GM23248 (cell line): Measurements from ENCODE around the gene CDIP1. TPM values are rescaled to one million over a fixed set of nuclear protein-coding genes. Genes with fewer than 3 reads are reported as not detected.

ENCODE experiments used
- DNase-seq: peaks from one replicate; pipeline ENCODE4 v3.0.0-alpha.2; 2015
- H2AFZ ChIP-seq: fragments of 200-600 bp; sonication (generic); 2 replicates; pipeline ENCODE4 v1.6.1; 2016; ENCODE audit warnings: antibody characterized with exemption
- H3F3A ChIP-seq: fragments of 200-600 bp; sonication (generic); 2 replicates; pipeline ENCODE4 v1.6.1; 2016; ENCODE audit warnings: mild to moderate bottlenecking, antibody characterized with exemption, mixed run types; ENCODE audit not compliant: insufficient read depth
- H3K27ac ChIP-seq: fragments of 200-600 bp; sonication (generic); 2 replicates; pipeline ENCODE4 v1.5.1; 2016; ENCODE audit warnings: mild to moderate bottlenecking
- H3K27me3 ChIP-seq: fragments of 200-600 bp; sonication (generic); replicated peaks from 2 replicates; pipeline ENCODE4 v1.6.1; 2016; ENCODE audit warnings: mild to moderate bottlenecking; ENCODE audit not compliant: insufficient read depth
- H3K36me3 ChIP-seq: fragments of 200-600 bp; sonication (generic); 2 replicates; pipeline ENCODE4 v1.6.1; 2016; ENCODE audit warnings: low read depth, mild to moderate bottlenecking
- H3K4me1 ChIP-seq: fragments of 200-600 bp; sonication (generic); 2 replicates; pipeline ENCODE4 v1.6.1; 2016; ENCODE audit warnings: mild to moderate bottlenecking; ENCODE audit not compliant: insufficient read depth
- H3K4me2 ChIP-seq: fragments of 200-600 bp; sonication (generic); one replicate; pipeline ENCODE4 v1.6.1; 2016; ENCODE audit warnings: mild to moderate bottlenecking; ENCODE audit not compliant: unreplicated experiment
- H3K4me3 ChIP-seq: fragments of 200-600 bp; sonication (generic); 2 replicates; pipeline ENCODE4 v1.5.1; 2016; ENCODE audit warnings: mild to moderate bottlenecking
- H3K79me2 ChIP-seq: fragments of 200-600 bp; sonication (generic); 2 replicates; pipeline ENCODE4 v1.6.1; 2016; ENCODE audit warnings: mild to moderate bottlenecking; ENCODE audit not compliant: insufficient read depth
- H3K9ac ChIP-seq: fragments of 200-600 bp; sonication (generic); 2 replicates; pipeline ENCODE4 v1.6.1; 2016; ENCODE audit warnings: mild to moderate bottlenecking
- H3K9me2 ChIP-seq: fragments of 200-600 bp; sonication (generic); 2 replicates; pipeline ENCODE4 v1.6.1; 2016; ENCODE audit warnings: mixed run types, mild to moderate bottlenecking, moderate library complexity; ENCODE audit not compliant: insufficient read depth
- H3K9me3 ChIP-seq: fragments of 200-600 bp; sonication (generic); one replicate; pipeline ENCODE4 v1.6.1; 2017; ENCODE audit warnings: low read depth
- H4K20me1 ChIP-seq: fragments of 200-600 bp; sonication (generic); 2 replicates; pipeline ENCODE4 v1.6.0; 2016; ENCODE audit not compliant: insufficient read depth
- EZH2 ChIP-seq: fragments of 200-600 bp; sonication (generic); IDR thresholded peaks from 2 replicates; pipeline ENCODE4 v1.6.1; 2018; ENCODE audit warnings: antibody characterized with exemption, mild to moderate bottlenecking; ENCODE audit not compliant: insufficient read depth, poor library complexity, severe bottlenecking
- EZH2phosphoT487 ChIP-seq: fragments of 200-600 bp; sonication (generic); IDR thresholded peaks from 2 replicates; pipeline ENCODE4 v1.6.1; 2018; ENCODE audit warnings: antibody characterized with exemption, moderate library complexity, mild to moderate bottlenecking, low read depth; ENCODE audit not compliant: insufficient read depth
- WGBS, 2 experiments: methylation state at CpG; one replicate each; pipeline ENCODE4 v1.1.6; 2015 to 2017; ENCODE audit warnings: low lambda C conversion rate in 2 of 2, low coverage in 1 of 2; ENCODE audit errors: missing lambda C conversion rate in 2 of 2; 5-methylcytosine and 5-hydroxymethylcytosine counted together
- in situ Hi-C: fragments of 300-500 bp; cut with MboI; formaldehyde crosslinking; loops from 2 replicates; pipeline ENCODE4 v1.15.0; 2020
- polyA plus RNA-seq: library from polyadenylated mRNA; unstranded; fragments of >200 nt; fragmentation: Nextera tagmentation; extraction: Ambion mirVana; gene quantifications from 2 replicates; pipeline ENCODE4 v1.2.1, GENCODE V29; 2016
- total RNA-seq: library from RNA; depleted of rRNA; stranded (reverse); fragments of >200 nt; shearing (Covaris generic); gene quantifications from 2 replicates; pipeline ENCODE4 v1.2.3, GENCODE V29; 2014; rRNA removed

The CDIP1 gene
- 14.7 and 20.7 TPM in 2 replicates for total RNA-seq
- 17.7 and 20.3 TPM in 2 replicates for polyA plus RNA-seq

DNA sequence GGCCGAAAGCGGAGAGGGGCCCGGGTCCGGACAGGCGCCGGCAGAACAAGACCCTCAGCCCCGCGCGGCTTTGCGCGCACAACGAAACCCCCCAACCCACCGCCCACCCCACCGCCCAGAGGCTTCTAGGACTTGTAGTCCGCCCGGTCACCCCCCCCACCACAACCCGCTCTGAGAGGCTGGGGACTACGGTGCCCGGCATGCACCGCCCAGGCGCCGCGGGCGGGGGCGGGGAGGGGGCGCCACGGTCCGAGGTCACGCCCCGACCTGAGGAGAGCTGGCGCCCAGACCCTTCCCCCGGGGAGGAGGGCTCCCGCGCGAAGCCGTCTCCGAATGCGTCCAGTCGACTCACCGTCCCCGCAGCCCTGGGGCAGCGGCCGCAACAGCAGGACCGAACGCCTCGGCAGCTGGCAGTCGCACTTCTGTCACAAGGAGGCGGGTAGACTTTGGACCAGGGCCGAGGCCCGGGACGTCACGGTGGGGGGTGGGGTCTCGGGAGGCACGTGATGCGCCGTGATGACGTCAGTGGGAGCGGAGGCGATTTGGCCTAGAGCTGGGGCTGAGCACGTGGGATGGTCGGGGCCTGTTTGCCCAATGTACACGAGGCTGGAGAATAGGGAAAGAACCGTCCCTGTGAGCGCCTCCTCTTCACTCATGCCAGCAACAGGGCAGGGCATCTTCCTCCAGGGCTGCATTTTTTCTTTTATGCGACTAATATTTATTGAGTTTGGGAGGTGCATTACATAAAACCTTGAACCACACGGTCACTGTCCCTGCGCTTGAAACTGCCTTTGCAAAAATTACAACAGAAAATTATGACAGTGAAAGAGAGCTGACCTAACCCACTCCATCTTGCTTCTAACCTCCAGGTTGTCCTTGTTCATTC is at the start of gene CDIP1:
Gene CDIP1, minus strand, starts transcription at position 424 of the 886 bp plus-strand sequence. CDS start 24,643 bp downstream, outside the sequence.
- peak within 1 kb of the TSS; percentile 49; the same call in 1 of the 2 replicates for H3K27ac ChIP-seq
- H3K9me3 ChIP-seq, result no peaks in the 10 kb centered on the region
- H4K20me1 ChIP-seq, result no peaks in the 10 kb centered on the region
- peak within 1 kb of the TSS; percentile 83 for H3K4me2 ChIP-seq
- peak; percentile 97 for DNase-seq
- no peaks in the 10 kb centered on the region for H3F3A ChIP-seq
- H3K36me3 ChIP-seq, result no peaks in the 10 kb centered on the region
- TF ChIP-seq EZH2phosphoT487, result no peak
- no peak for TF ChIP-seq EZH2
- H2AFZ ChIP-seq, result peak within 1 kb of the TSS; percentile 90
- H3K9me2 ChIP-seq, result no peaks in the 10 kb centered on the region
- 4 to 10% methylated on average over 22 to 65 of the region's 67 CpGs for WGBS, 2 experiments
- H3K4me3 ChIP-seq, result peak within 1 kb of the TSS; percentile 87
- in situ Hi-C loops, result no loop called here
- no peaks in the 10 kb centered on the region for H3K4me1 ChIP-seq
- H3K9ac ChIP-seq, result peak within 1 kb of the TSS; percentile 80
- no peaks in the 10 kb centered on the region for H3K27me3 ChIP-seq
- peaks cover 18% of the 10 kb centered on the region for H3K79me2 ChIP-seq

DNA sequence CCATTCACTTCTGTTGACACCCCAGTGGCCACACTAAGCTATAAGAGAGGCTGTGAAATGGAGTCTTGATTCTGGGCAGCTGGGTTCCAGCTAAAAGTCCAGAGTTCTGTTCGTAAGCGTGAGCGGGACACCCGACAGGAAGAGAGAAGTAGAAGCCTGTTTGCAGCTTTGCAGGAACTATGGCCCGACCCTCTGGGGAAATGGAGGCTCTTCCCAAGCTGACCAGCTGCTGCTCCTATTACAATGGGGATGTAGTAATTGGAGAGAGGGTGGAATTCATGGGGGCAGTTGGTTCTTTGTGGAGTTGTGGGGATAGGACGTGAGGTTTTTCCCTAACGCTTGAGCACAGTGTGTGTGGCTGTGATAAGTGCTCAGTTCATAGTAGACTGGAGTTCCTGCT is 47.7 kb upstream of the CDIP1 start:
- H3K4me3 ChIP-seq, result no peak overlapping the region
- H4K20me1 ChIP-seq, result no peaks in the 10 kb centered on the region
- H3K79me2 ChIP-seq, result no peaks in the 10 kb centered on the region
- TF ChIP-seq EZH2, result no peak
- no peak for TF ChIP-seq EZH2phosphoT487
- 72 to 74% methylated on average over 7 of the region's 7 CpGs for WGBS, 2 experiments
- H2AFZ ChIP-seq, result no peak overlapping the region
- no peaks in the 10 kb centered on the region for H3K36me3 ChIP-seq
- H3K27me3 ChIP-seq, result peaks cover 15% of the 10 kb centered on the region
- H3K9me3 ChIP-seq, result no peaks in the 10 kb centered on the region
- no peak overlapping the region for H3K4me2 ChIP-seq
- no peak overlapping the region for H3K27ac ChIP-seq
- H3K9me2 ChIP-seq, result no peaks in the 10 kb centered on the region
- H3K4me1 ChIP-seq, result no peaks in the 10 kb centered on the region
- no peak for DNase-seq
- no peaks in the 10 kb centered on the region for H3F3A ChIP-seq
- in situ Hi-C loops, result no loop called here
- H3K9ac ChIP-seq, result no peak overlapping the region

DNA sequence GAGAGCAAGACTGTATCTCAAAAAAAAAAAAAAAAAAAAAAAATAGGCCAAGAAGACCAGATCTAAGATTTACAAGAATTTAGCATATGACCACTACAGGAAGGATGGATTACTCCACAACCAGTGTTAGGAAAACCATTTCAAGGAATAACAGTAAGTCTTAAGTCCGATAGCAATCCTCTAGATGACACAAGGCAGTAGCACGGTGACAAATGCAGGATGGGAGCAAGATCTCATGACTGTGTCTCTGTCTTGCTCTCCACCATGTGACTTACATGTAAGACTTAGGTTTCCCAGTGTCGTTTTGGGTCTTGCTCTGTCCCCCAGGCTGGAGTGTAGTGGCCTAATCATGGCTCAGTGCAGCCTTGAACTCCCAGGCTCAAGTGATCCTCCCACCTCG is 45.3 kb upstream of the CDIP1 start:
- H3F3A ChIP-seq, result no peaks in the 10 kb centered on the region
- in situ Hi-C loops, result no loop called here
- WGBS, 2 experiments, result 76 to 84% methylated on average over 4 of the region's 4 CpGs

DNA sequence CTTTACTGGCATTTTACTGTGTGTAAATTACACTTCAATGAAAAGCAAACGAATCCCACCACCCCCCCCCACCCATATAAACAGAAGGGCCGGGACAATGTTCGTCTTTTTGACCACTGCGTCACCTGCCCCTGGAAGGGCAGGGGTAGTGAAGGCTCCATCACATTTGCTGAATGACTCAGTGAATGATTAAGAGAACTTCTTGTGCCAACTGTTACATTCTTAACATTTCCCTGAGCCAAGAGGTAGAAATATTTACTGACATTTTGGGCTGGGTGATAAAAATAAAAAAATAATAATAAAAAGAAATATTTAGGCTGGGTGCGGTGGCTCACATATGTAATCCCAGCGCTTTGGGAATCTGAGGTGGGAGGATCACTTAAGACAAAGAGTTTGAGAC is 41.7 kb upstream of the CDIP1 start:
- TF ChIP-seq EZH2phosphoT487 (no peak), EZH2 (no peak)
- Histone ChIP-seq H3F3A (no peaks in the 10 kb centered on the region), H3K27ac (no peak overlapping the region), H3K9me2 (no peaks in the 10 kb centered on the region), H3K9me3 (no peaks in the 10 kb centered on the region), H2AFZ (no peak overlapping the region), H3K4me2 (no peak overlapping the region), H3K4me1 (no peaks in the 10 kb centered on the region), H3K36me3 (no peaks in the 10 kb centered on the region), H3K9ac (no peak overlapping the region), H3K27me3 (no peaks in the 10 kb centered on the region), H3K79me2 (no peaks in the 10 kb centered on the region), H3K4me3 (no peak overlapping the region), H4K20me1 (no peaks in the 10 kb centered on the region)
- in situ Hi-C loops, result no loop called here
- DNase-seq, result peak; percentile 56
- 46 to 62% methylated on average over 5 to 6 of the region's 6 CpGs for WGBS, 2 experiments

More for the DNA sequence above, 45.3 kb upstream of the CDIP1 start:
- no peaks in the 10 kb centered on the region for H3K79me2 ChIP-seq
- H3K4me1 ChIP-seq, result no peaks in the 10 kb centered on the region
- no peak overlapping the region for H3K4me2 ChIP-seq
- H3K27ac ChIP-seq, result no peak overlapping the region
- no peak overlapping the region for H3K4me3 ChIP-seq
- H3K9me3 ChIP-seq, result no peaks in the 10 kb centered on the region
- no peaks in the 10 kb centered on the region for H3K9me2 ChIP-seq
- H4K20me1 ChIP-seq, result no peaks in the 10 kb centered on the region
- TF ChIP-seq EZH2phosphoT487 (no peak), EZH2 (no peak)
- DNase-seq, result no peak
- no peak overlapping the region for H3K9ac ChIP-seq
- H3K36me3 ChIP-seq, result no peaks in the 10 kb centered on the region
- no peak overlapping the region for H2AFZ ChIP-seq
- peaks cover 15% of the 10 kb centered on the region for H3K27me3 ChIP-seq
